DOHH2 (cell line): ENCODE results near the gene MICAL3.

Experiments used
- H3F3A ChIP-seq: fragments of 200-600 bp; sonication (generic), shearing (Covaris generic); 2 replicates; pipeline ENCODE4 v1.6.0; 2016; ENCODE audit warnings: antibody characterized with exemption, mild to moderate bottlenecking; ENCODE audit not compliant: control insufficient read depth, insufficient read depth
- H3K27ac ChIP-seq: fragments of 200-600 bp; sonication (generic); 2 replicates; pipeline ENCODE4 v1.5.1; 2014; ENCODE audit warnings: low read depth, mild to moderate bottlenecking, low read length, moderate library complexity
- H3K27me3 ChIP-seq: fragments of 200-600 bp; sonication (generic); 2 replicates; pipeline ENCODE4 v1.6.1; 2014; ENCODE audit warnings: mild to moderate bottlenecking, low read length, mixed read lengths; ENCODE audit not compliant: control insufficient read depth
- H3K36me3 ChIP-seq: fragments of 200-600 bp; sonication (generic); 2 replicates; pipeline ENCODE4 v1.6.1; 2014; ENCODE audit warnings: mild to moderate bottlenecking, low read length, moderate library complexity, mixed read lengths; ENCODE audit not compliant: control insufficient read depth
- H3K4me1 ChIP-seq: fragments of 200-600 bp; sonication (generic); 2 replicates; pipeline ENCODE4 v1.6.1; 2014; ENCODE audit warnings: mild to moderate bottlenecking, low read length, mixed read lengths; ENCODE audit not compliant: control insufficient read depth
- H3K4me2 ChIP-seq: fragments of 200-600 bp; sonication (generic); 2 replicates; pipeline ENCODE4 v1.6.0; 2014; ENCODE audit warnings: mild to moderate bottlenecking, low read length, moderate library complexity
- H3K4me3 ChIP-seq: fragments of 200-600 bp; sonication (generic); 2 replicates; pipeline ENCODE4 v1.5.1; 2014; ENCODE audit warnings: mild to moderate bottlenecking, low read length, mixed read lengths
- H3K79me2 ChIP-seq: fragments of 200-600 bp; sonication (generic); 2 replicates; pipeline ENCODE4 v1.6.1; 2014; ENCODE audit warnings: mild to moderate bottlenecking, low read length, mixed read lengths; ENCODE audit not compliant: control insufficient read depth
- H3K9me2 ChIP-seq: fragments of 200-600 bp; sonication (generic); replicated peaks from 2 replicates; pipeline ENCODE4 v1.6.1; 2014; ENCODE audit warnings: mild to moderate bottlenecking, low read length, mixed read lengths; ENCODE audit not compliant: control insufficient read depth
- H3K9me3 ChIP-seq: fragments of 200-600 bp; sonication (generic); 2 replicates; pipeline ENCODE4 v1.6.1; 2014; ENCODE audit warnings: antibody characterized with exemption, low read length, mixed read lengths; ENCODE audit not compliant: control insufficient read depth, insufficient read depth
- H4K20me1 ChIP-seq: fragments of 200-600 bp; sonication (generic); 2 replicates; pipeline ENCODE4 v1.6.0; 2014; ENCODE audit warnings: low read depth, mild to moderate bottlenecking, antibody characterized with exemption, low read length, moderate library complexity; ENCODE audit not compliant: control insufficient read depth, insufficient read depth
- CTCF ChIP-seq: fragments of 200-600 bp; sonication (generic); IDR thresholded peaks from one replicate; pipeline ENCODE4 v1.5.1; 2014; ENCODE audit warnings: antibody characterized with exemption, mild to moderate bottlenecking, low read depth, low read length; ENCODE audit not compliant: poor library complexity, severe bottlenecking
- EZH2phosphoT487 ChIP-seq: fragments of 200-600 bp; sonication (generic); IDR thresholded peaks from 2 replicates; pipeline ENCODE4 v1.6.1; 2017; ENCODE audit warnings: borderline replicate concordance, mild to moderate bottlenecking, antibody characterized with exemption, low read length, moderate library complexity, mixed read lengths

MICAL3 gene

GRCh38 chr22:17974087-17974486 lies 50.3 kb downstream of the MICAL3 start:
- Histone ChIP-seq H4K20me1 (peaks cover 33% of the 10 kb centered on the region), H3K79me2 (peaks cover 97% of the 10 kb centered on the region), H3K36me3 (peaks cover 19% of the 10 kb centered on the region), H3K27ac (no peak overlapping the region), H3K4me3 (no peak overlapping the region), H3K4me1 (peaks cover 35% of the 10 kb centered on the region), H3F3A (peaks cover 2% of the 10 kb centered on the region), H3K4me2 (no peak overlapping the region), H3K9me3 (no peaks in the 10 kb centered on the region), H3K27me3 (no peaks in the 10 kb centered on the region), H3K9me2 (no peaks in the 10 kb centered on the region)
- TF ChIP-seq EZH2phosphoT487 (no peak), CTCF (no peak)

- no peaks in the 10 kb centered on the region for H3K27me3 ChIP-seq
- H3K9me2 ChIP-seq, result no peaks in the 10 kb centered on the region
- TF ChIP-seq CTCF (no peak), EZH2phosphoT487 (no peak)
- H3K36me3 ChIP-seq, result peaks cover 19% of the 10 kb centered on the region
- peaks cover 34% of the 10 kb centered on the region for H4K20me1 ChIP-seq
- peaks cover 2% of the 10 kb centered on the region for H3F3A ChIP-seq
- H3K4me3 ChIP-seq, result no peak overlapping the region
- no peak overlapping the region for H3K27ac ChIP-seq
- no peak overlapping the region for H3K4me2 ChIP-seq
- H3K9me3 ChIP-seq, result no peaks in the 10 kb centered on the region
- H3K79me2 ChIP-seq, result peaks cover 93% of the 10 kb centered on the region
- peaks cover 35% of the 10 kb centered on the region for H3K4me1 ChIP-seq
These were observed 51.1 kb downstream of the MICAL3 start for GRCh38 chr22:17973217-17973616.

- Histone ChIP-seq H3K27ac (no peak overlapping the region), H3K27me3 (no peaks in the 10 kb centered on the region), H3K9me3 (no peaks in the 10 kb centered on the region), H3K9me2 (no peaks in the 10 kb centered on the region), H3F3A (peaks cover 2% of the 10 kb centered on the region), H3K4me3 (no peak overlapping the region), H3K79me2 (peaks cover 92% of the 10 kb centered on the region), H3K4me2 (no peak overlapping the region), H3K36me3 (peaks cover 19% of the 10 kb centered on the region), H4K20me1 (peaks cover 33% of the 10 kb centered on the region), H3K4me1 (peaks cover 35% of the 10 kb centered on the region)
- TF ChIP-seq EZH2phosphoT487 (no peak), CTCF (no peak)
These were observed 51.8 kb downstream of the MICAL3 start for GRCh38 chr22:17972385-17973191.
